ENCODE results near the gene METTL21A. TPM values are rescaled to one million over a fixed set of nuclear protein-coding genes. Genes with fewer than 3 reads are reported as not detected.

The METTL21A gene
- total RNA-seq, 4 donors from 2014 or later = 0.77 to 32.3 (median 11.6) TPM

DNA sequence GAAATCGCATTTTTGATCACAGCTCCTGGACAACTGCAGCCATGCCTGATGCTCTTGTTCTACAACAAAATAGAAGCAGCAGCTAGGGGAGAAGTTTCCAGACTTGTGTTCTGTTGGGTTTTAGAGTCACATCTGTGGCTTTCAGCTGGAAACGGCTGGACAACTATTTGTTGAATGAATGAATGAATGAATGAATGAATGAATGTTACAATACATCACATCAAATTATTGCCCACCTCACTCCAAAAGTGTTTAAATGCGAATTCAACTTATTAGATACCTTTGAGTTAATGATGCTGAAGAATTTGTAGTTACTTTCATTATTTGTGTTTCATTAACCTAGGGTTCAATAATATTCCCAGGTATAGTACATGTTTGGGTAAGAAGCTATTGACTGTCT is 8.5 kb upstream of the METTL21A start:
- no peaks in the 10 kb centered on the region for H3K27me3 ChIP-seq
- no peaks in the 10 kb centered on the region for H3K36me3 ChIP-seq
- no peak overlapping the region for H3K4me3 ChIP-seq
- DNase-seq = no peak
- intact Hi-C loops (cut with DNase I; ENCODE audit: low total_unique reads) = no loop called here
- H3K4me1 ChIP-seq = no peaks in the 10 kb centered on the region
- H3K9me3 ChIP-seq = no peaks in the 10 kb centered on the region
- no peak overlapping the region for H3K27ac ChIP-seq
- TF ChIP-seq, protein P1, sequence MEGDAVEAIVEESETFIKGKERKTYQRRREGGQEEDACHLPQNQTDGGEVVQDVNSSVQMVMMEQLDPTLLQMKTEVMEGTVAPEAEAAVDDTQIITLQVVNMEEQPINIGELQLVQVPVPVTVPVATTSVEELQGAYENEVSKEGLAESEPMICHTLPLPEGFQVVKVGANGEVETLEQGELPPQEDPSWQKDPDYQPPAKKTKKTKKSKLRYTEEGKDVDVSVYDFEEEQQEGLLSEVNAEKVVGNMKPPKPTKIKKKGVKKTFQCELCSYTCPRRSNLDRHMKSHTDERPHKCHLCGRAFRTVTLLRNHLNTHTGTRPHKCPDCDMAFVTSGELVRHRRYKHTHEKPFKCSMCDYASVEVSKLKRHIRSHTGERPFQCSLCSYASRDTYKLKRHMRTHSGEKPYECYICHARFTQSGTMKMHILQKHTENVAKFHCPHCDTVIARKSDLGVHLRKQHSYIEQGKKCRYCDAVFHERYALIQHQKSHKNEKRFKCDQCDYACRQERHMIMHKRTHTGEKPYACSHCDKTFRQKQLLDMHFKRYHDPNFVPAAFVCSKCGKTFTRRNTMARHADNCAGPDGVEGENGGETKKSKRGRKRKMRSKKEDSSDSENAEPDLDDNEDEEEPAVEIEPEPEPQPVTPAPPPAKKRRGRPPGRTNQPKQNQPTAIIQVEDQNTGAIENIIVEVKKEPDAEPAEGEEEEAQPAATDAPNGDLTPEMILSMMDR (IDR thresholded peaks at IDR 0.05) = no peak
- no peak for TF ChIP-seq POLR2A (IDR thresholded peaks at IDR 0.05)

DNA sequence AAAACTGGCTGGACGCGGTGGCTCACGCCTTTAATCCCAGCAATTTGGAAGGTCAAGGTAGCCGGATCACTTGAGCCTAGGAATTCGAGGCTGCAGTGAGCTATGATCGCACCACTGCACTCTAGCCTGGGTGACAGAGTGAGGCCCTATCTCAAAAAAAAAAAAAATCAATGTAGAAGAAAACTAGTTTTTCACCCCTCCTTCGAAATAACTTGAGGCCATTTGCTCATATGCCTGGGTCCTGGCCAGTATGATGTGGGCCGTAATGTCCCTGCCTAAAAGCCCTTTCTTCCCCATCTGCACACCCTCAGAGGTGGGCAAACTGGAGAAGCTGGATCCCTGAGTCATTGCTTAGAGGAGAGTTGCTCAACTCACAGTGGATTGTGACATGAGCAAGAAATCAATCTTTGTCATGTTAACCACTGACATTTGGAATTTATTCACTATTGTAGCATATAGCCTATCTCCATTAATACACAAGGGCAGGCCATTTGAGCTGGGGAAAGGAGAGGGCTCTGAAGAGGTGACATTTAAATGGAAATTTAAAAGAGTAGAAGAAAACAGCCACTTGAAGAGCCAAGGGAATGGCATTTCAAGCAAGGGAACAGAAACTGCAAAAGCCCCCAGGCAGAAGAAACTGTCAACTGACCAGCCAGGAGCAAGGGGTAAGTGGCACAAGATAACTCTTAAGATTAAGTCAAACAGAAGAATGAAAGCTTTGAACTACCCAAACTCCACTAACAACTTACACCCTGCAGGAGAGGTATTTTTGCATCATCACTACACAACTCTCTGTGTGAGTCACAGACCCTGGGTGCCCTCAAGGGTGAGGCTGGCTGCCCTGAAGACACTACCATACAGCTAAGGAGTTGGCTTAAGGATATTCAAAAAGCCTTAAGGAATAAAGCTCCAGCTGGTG is 7.6 kb upstream of the METTL21A start:
- H3K9me3 ChIP-seq = no peaks in the 10 kb centered on the region
- no peak overlapping the region for H3K4me3 ChIP-seq
- no peak overlapping the region for H3K27ac ChIP-seq
- TF ChIP-seq, protein P1 (IDR thresholded peaks at IDR 0.05) = no peak
- no peak for TF ChIP-seq POLR2A (IDR thresholded peaks at IDR 0.05)
- intact Hi-C loops (cut with DNase I; ENCODE audit: low total_unique reads) = no loop called here
- H3K27me3 ChIP-seq = no peaks in the 10 kb centered on the region
- no peak for DNase-seq
- no peaks in the 10 kb centered on the region for H3K36me3 ChIP-seq
- H3K4me1 ChIP-seq = no peaks in the 10 kb centered on the region

DNA sequence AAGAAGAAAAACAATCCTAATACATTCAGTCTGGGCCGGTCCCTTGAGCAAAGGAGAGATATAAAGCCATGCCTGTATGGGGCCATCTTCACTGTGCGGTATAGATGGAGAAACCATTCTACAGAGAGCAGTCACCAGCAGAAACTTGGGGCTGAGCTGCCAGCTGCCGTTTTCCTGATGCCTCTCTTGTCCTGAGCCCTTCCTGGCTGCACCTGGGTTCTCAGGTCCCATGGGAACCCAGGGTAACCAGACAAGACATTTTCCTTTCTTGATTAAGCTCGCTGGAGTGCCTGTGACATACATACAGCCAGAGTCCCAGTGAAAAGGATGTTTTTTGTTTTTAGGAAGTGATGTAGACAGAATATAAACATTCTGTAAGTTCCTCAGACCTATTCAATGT is 5.3 kb upstream of the METTL21A start:
- H3K9me3 ChIP-seq = no peaks in the 10 kb centered on the region

DNA sequence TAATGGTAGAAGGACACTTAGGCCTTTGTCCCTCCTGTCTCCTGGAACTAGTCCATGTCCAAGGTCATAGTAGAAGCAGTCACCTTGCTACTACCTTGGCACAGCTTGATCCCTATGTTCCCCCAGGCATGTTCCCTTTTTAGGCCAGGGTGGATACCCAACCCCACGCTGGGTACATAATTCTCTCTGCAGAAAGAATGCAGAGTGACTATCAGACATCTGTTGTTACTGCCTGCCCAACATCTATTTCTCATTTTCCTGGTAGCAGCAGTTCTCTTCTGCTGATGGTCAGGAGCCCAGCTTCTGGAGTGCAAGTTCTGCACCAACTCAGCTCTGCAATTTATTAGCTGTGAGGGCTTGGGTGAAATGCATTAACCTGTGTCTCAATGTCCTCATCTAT is 4.4 kb upstream of the METTL21A start:
- H3K27ac ChIP-seq = no peak overlapping the region
- intact Hi-C loops (cut with DNase I; ENCODE audit: low total_unique reads) = loop anchor here (5.0 to 10.0 kb wide), 3 partner anchors 95 to 635 kb away; partner anchors contain the start of genes FZD5 and PIKFYVE

More for the DNA sequence above, 5.3 kb upstream of the METTL21A start:
- Histone ChIP-seq H3K4me1 (no peaks in the 10 kb centered on the region), H3K4me3 (no peak overlapping the region), H3K27ac (no peak overlapping the region), H3K36me3 (no peaks in the 10 kb centered on the region), H3K27me3 (no peaks in the 10 kb centered on the region)
- intact Hi-C loops (cut with DNase I; ENCODE audit: low total_unique reads) = no loop called here
- no peak for DNase-seq
- TF ChIP-seq POLR2A (IDR thresholded peaks at IDR 0.05) = no peak
- TF ChIP-seq, protein P1 (IDR thresholded peaks at IDR 0.05) = no peak

More for the DNA sequence above, 4.4 kb upstream of the METTL21A start:
- no peak overlapping the region for H3K4me3 ChIP-seq
- TF ChIP-seq POLR2A (IDR thresholded peaks at IDR 0.05) = no peak
- TF ChIP-seq, protein P1 (IDR thresholded peaks at IDR 0.05) = no peak
- no peak for DNase-seq
- H3K36me3 ChIP-seq = no peaks in the 10 kb centered on the region
- no peaks in the 10 kb centered on the region for H3K27me3 ChIP-seq
- H3K9me3 ChIP-seq = no peaks in the 10 kb centered on the region
- no peaks in the 10 kb centered on the region for H3K4me1 ChIP-seq
